Measurements from ENCODE around the gene ATXN1.

- TF ChIP-seq CTCF (tag by site-specific recombination; IDR thresholded peaks at IDR 0.05) (no peak), ZNF155 (tag by site-specific recombination; IDR thresholded peaks at IDR 0.05) (no peak), PBX3 (CRISPR knock-in tag; IDR thresholded peaks at IDR 0.05) (no peak), ZBTB7A (tag by site-specific recombination; IDR thresholded peaks at IDR 0.05; ENCODE audit: low read depth) (no peak), ZBTB17 (tag by site-specific recombination; IDR thresholded peaks at IDR 0.05) (no peak), GLI4 (tag by site-specific recombination; IDR thresholded peaks at IDR 0.05) (no peak), ZFHX2 (tag by site-specific recombination; conservative IDR thresholded peaks at IDR 0.05) (no peak), ZNF266 (tag by site-specific recombination; IDR thresholded peaks at IDR 0.05; ENCODE audit: low read depth) (no peak)
- TF ChIP-seq, protein P1, sequence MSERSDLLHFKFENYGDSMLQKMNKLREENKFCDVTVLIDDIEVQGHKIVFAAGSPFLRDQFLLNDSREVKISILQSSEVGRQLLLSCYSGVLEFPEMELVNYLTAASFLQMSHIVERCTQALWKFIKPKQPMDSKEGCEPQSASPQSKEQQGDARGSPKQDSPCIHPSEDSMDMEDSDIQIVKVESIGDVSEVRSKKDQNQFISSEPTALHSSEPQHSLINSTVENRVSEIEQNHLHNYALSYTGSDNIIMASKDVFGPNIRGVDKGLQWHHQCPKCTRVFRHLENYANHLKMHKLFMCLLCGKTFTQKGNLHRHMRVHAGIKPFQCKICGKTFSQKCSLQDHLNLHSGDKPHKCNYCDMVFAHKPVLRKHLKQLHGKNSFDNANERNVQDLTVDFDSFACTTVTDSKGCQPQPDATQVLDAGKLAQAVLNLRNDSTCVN (tag by site-specific recombination; optimal IDR thresholded peaks at IDR 0.05): no peak
- TF ChIP-seq, protein P2, sequence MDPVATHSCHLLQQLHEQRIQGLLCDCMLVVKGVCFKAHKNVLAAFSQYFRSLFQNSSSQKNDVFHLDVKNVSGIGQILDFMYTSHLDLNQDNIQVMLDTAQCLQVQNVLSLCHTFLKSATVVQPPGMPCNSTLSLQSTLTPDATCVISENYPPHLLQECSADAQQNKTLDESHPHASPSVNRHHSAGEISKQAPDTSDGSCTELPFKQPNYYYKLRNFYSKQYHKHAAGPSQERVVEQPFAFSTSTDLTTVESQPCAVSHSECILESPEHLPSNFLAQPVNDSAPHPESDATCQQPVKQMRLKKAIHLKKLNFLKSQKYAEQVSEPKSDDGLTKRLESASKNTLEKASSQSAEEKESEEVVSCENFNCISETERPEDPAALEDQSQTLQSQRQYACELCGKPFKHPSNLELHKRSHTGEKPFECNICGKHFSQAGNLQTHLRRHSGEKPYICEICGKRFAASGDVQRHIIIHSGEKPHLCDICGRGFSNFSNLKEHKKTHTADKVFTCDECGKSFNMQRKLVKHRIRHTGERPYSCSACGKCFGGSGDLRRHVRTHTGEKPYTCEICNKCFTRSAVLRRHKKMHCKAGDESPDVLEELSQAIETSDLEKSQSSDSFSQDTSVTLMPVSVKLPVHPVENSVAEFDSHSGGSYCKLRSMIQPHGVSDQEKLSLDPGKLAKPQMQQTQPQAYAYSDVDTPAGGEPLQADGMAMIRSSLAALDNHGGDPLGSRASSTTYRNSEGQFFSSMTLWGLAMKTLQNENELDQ (tag by site-specific recombination; IDR thresholded peaks at IDR 0.05; ENCODE audit: low read depth): no peak
These were observed 165.6 kb downstream of the ATXN1 start for GRCh38 chr6:16595514-16596120.
